ENCODE data around the gene DDX49.

Gene DDX49

DNA sequence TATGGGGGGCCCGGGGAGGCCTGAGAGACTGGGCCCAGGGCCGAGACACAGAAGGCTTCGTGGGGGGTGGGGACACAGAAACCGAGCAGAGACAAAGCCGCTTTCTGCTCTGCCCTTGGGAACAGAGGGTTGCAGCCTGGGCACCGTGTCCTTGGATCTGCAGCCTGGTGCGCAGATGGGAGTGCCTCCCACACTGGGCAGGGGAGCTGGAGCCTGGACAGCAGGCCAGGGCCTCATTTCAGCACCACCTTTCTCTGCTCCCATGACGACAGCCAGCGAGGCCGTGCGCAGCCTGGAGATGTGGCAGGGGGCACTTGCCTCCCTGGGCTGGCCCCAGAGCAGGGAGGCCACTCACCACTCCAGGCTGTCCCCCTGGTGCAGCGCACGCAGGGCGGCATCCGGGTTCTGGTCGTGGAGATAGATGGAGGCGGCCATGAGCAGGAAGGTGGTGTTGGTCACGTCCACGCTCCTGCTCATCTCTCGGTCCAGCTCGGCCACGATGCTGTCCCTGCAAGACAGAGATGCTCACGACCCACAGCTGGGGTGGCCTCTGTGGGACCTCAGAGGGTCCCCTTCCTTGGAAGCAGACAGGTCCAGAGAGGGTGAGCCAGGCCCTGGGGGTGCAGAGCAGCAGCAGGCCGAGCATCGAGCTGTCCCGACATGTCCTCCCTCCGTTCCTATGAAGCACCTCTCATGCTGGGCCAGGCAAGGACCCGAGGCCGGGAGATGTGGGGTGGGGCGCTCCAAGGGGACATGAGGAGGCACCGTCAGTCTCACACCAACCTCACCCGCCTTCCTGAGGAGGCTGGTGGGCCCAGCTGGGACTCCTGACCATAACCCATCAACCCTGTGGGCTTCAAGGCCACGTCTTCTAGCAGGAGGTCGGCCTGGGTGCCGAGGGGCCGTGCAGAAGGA, 12.7 kb upstream of the DDX49 start:
- TF ChIP-seq, protein P1, sequence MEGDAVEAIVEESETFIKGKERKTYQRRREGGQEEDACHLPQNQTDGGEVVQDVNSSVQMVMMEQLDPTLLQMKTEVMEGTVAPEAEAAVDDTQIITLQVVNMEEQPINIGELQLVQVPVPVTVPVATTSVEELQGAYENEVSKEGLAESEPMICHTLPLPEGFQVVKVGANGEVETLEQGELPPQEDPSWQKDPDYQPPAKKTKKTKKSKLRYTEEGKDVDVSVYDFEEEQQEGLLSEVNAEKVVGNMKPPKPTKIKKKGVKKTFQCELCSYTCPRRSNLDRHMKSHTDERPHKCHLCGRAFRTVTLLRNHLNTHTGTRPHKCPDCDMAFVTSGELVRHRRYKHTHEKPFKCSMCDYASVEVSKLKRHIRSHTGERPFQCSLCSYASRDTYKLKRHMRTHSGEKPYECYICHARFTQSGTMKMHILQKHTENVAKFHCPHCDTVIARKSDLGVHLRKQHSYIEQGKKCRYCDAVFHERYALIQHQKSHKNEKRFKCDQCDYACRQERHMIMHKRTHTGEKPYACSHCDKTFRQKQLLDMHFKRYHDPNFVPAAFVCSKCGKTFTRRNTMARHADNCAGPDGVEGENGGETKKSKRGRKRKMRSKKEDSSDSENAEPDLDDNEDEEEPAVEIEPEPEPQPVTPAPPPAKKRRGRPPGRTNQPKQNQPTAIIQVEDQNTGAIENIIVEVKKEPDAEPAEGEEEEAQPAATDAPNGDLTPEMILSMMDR (IDR thresholded peaks at IDR 0.05; ENCODE audit: low read depth, low read length, missing control alignments) = no peak
- no peak for DNase-seq (ENCODE audit: extremely low read depth, low read depth)

DNA sequence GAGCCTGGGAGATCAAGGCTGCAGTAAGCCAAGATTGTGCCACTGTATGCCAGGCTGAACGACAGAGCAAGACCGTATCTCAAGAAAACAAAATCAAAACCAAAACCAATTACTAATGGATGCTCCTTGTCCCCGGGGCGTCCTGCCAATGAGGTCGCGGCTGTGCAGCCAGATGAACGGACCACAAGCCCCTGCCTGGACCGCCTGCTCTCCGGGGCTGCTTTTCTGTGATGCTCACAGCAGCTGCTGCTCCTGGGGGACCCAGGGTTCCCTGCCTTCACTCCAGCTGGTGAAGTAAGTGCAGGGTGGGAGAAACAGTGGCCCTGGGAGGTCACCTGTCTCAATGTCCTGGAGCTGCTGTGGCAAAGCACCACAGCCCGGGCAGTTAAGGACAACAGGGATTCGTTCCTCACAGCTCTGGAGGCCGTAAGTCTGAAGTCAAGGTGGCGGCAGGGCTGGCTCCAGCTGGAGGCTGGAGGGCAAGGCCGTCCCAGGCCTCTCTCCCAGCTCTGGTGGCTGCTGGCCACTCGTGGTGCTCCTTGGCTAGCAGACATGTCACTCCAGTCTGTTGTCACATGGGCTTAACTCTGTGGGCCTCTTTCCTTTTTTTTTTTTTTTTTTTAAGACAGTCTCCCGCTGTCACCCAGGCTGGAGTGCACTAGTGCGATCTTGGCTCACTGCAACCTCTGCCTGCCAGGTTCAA, 10.4 kb upstream of the DDX49 start:
- H3K4me3 ChIP-seq (replicated peaks; ENCODE audit: low read depth, low read length) = no peak overlapping the region
- no peak for DNase-seq (ENCODE audit: extremely low read depth, low read depth)
- TF ChIP-seq, protein P1 (IDR thresholded peaks at IDR 0.05; ENCODE audit: low read depth, low read length, missing control alignments) = no peak

More for the DNA sequence above, 12.7 kb upstream of the DDX49 start:
- no peak overlapping the region for H3K4me3 ChIP-seq (replicated peaks; ENCODE audit: low read depth, low read length)

DNA sequence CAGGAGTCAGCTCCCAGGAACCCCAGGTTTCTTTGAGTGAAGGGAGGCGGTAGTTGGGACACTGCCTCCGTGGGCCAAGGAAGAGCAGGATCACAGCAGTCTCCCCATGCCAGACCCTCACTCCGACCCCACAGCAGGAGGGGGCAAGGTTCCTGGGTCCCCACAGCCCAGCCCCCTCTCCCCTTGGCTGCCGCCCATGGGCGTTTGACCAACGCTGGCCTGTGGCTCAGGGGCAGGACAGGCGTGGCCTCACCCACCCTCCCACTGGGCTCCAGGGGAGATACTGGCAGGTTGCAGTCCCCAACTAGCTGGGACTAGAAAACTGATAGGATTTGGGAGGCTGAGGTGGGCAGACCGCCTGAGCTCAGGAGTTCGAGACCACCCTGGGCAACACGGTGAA, 9.5 kb upstream of the DDX49 start:
- TF ChIP-seq, protein P1 (IDR thresholded peaks at IDR 0.05; ENCODE audit: low read depth, low read length, missing control alignments) = no peak
- H3K4me3 ChIP-seq (replicated peaks; ENCODE audit: low read depth, low read length) = no peak overlapping the region
- no peak for DNase-seq (ENCODE audit: extremely low read depth, low read depth)

DNA sequence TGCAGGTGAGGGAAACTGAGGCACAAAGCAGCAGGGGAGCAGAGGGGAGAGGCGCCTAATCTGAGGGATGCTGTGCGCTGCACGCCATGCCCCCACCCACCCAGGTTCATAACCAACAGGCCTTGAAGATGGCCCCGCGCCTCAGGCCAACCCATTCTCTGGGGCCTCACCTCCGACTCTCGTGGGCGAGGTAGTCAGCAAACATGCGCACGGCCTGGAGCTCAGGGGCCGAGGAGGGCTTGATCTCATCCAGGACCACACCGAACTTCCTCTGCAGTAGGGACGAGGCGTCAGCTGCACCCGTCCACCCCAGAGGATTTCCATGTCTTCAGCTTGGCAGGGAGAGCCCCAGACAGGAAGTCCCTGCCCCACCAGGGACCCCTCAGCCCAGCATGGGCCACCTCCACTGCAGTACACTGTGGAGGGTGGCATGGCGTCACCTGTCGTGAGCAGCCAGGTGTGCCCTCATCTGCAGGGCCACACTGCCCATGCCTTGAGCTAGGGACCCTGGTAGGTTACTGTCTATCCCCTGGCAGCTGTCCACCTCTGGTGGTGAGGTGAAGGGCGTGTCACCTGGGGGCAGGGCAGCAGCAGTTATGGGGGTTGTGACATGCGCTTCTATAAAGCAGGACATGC, 8.6 kb upstream of the DDX49 start:
- H3K4me3 ChIP-seq (replicated peaks; ENCODE audit: low read depth, low read length) = no peak overlapping the region
- TF ChIP-seq, protein P1 (IDR thresholded peaks at IDR 0.05; ENCODE audit: low read depth, low read length, missing control alignments) = no peak
- DNase-seq (ENCODE audit: extremely low read depth, low read depth) = no peak

DNA sequence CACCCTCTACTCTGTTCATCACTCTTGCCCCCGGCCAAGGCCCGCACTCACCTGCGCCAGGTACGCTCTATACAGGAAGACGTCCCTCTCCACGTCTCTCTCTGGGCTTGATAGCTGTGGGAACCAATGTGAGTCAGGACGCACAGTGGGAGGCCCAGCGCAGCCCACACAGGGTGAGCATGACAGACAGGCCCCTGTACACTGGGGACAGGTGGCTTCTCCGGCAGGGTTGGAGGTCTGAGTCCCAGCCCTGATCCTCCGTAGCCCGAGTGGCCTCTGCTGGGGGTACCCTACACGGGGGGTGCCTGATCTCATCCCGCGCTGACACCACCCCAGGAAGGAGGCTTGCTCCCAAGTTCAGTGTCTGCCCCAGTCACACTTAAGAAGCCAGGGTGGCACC, 6.6 kb upstream of the DDX49 start:
- no peak for DNase-seq (ENCODE audit: extremely low read depth, low read depth)
- TF ChIP-seq, protein P1 (IDR thresholded peaks at IDR 0.05; ENCODE audit: low read depth, low read length, missing control alignments) = no peak
- H3K4me3 ChIP-seq (replicated peaks; ENCODE audit: low read depth, low read length) = no peak overlapping the region

DNA sequence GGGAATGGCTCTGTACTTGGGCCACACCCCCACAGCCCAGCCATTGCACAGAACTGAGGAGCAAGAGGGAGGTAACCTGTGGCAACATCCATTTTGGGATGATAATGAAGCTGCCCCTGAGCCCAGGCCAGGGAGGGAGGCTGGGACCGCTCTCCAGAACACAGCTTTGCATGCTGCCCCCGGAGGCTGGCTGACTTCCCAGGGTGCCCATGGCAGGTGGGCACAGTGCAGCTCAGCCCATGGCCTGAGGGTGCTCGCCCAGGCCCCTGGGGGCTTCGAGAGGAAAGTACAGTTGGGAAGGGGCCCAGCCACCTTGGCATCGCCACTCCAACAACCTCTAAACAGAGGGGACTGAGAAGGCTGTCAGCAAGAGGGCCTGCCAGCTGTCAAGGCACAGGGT, 6.0 kb upstream of the DDX49 start:
- TF ChIP-seq, protein P1 (IDR thresholded peaks at IDR 0.05; ENCODE audit: low read depth, low read length, missing control alignments) = no peak
- DNase-seq (ENCODE audit: extremely low read depth, low read depth) = no peak
- H3K4me3 ChIP-seq (replicated peaks; ENCODE audit: low read depth, low read length) = no peak overlapping the region

Measured in HFF-Myc (cell line).